Activated T-helper 17 cell treated with anti-CD3 and anti-CD28 coated beads, Interleukin-2, amount 50 U/mL, for 72 hours (primary cell): ENCODE measurements around the gene IL1A. TPM values are rescaled to one million over a fixed set of nuclear protein-coding genes. Genes with fewer than 3 reads are reported as not detected.
A peak's percentile ranks its signal among the peaks of the same experiment; 100 is the strongest.
"Not testable (repeated sequence)": the region's sequence is repeated elsewhere in the genome, so short reads cannot be mapped to it uniquely, and the experiment has no call there.

Experiments
- ATAC-seq: fragments of 150-1000 bp; cut with Tn5 transposase; replicated peaks from 2 replicates; pipeline ENCODE4 v1.10.0; 2021; ENCODE audit warnings: mild to moderate bottlenecking, moderate library complexity
- H3K27ac Mint-ChIP-seq: one replicate; pipeline ENCODE4 v1.8.0; 2022; ENCODE audit warnings: mixed read lengths
- H3K27me3 Mint-ChIP-seq: one replicate; pipeline ENCODE4 v1.8.0; 2022; ENCODE audit warnings: mixed read lengths
- H3K36me3 Mint-ChIP-seq: one replicate; pipeline ENCODE4 v1.8.0; 2022; ENCODE audit warnings: low read depth, mild to moderate bottlenecking, mixed read lengths
- H3K4me1 Mint-ChIP-seq: one replicate; pipeline ENCODE4 v1.8.0; 2022; ENCODE audit warnings: mixed read lengths
- H3K4me3 Mint-ChIP-seq: one replicate; pipeline ENCODE4 v1.8.0; 2022; ENCODE audit warnings: mild to moderate bottlenecking, mixed read lengths
- H3K9me3 Mint-ChIP-seq: one replicate; pipeline ENCODE4 v1.8.0; 2022; ENCODE audit warnings: mixed read lengths
- total RNA-seq, 2 donors: library from RNA; stranded (reverse); gene quantifications; one replicate each; pipeline ENCODE4 v1.2.3, GENCODE V29; 2022

Gene IL1A, protein sequence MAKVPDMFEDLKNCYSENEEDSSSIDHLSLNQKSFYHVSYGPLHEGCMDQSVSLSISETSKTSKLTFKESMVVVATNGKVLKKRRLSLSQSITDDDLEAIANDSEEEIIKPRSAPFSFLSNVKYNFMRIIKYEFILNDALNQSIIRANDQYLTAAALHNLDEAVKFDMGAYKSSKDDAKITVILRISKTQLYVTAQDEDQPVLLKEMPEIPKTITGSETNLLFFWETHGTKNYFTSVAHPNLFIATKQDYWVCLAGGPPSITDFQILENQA
- total RNA-seq = 10 to 100 TPM in 1 of 2 donors, 1 to 10 TPM in 1; 4.3 to 27.1 TPM

DNA sequence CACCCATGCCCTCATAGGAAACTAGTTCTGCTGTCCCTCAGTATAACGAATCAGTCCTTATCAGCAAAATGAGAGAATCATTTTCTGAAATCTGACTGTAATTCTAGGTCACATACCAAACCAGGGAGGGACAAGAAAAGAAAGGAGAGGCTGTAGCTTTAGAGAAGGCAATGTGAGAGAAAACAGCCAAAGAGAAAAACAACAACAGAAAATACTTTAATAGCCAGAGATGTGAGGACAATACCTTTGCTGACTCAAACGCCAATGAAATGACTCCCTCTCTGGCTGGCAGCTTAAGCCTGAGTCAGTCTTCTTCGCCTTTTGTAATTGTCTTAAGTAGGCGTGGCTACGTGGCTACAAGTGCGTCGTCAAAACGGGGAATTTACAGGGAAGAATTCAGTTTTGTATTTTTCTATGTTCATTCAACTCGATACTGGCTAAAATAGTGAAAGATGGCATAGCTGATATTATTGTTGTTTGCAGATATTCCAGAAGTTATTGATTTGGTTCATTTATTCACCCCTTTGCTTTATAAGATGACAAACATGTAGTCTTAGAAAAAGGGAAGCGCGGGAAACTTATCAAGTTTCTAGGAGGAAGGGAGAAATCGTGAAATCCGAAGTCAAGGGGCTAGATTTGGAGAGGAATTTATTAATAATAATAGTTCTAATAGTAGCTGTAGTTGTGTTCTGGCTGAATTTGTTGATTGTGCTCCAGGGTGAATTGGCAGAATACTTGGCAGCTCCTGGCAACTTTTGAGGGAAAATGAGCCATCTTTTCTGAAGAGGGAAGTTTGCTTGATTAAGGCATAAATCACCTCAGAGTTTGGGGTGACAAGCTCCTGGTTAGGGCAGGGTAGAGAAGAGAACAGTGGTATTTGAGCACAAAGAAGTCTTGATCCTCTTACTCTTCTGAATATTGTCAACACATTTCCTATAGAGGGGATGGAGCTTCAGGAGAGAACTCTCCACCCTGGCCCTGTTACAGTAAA is at the start of gene IL1A:
IL1A (minus strand) TSS at position 295 of the 991 bp plus-strand sequence. CDS start 723 bp downstream, outside the sequence.
- Mint-ChIP-seq H3K36me3 (peaks cover 29% of the 10 kb centered on the region), H3K27ac (peak within 1 kb of the TSS; percentile 77), H3K27me3 (peaks cover 15% of the 10 kb centered on the region), H3K9me3 (no peaks in the 10 kb centered on the region), H3K4me3 (peak within 1 kb of the TSS; percentile 70), H3K4me1 (peaks cover 13% of the 10 kb centered on the region)
- peak; percentile 88 for ATAC-seq

DNA sequence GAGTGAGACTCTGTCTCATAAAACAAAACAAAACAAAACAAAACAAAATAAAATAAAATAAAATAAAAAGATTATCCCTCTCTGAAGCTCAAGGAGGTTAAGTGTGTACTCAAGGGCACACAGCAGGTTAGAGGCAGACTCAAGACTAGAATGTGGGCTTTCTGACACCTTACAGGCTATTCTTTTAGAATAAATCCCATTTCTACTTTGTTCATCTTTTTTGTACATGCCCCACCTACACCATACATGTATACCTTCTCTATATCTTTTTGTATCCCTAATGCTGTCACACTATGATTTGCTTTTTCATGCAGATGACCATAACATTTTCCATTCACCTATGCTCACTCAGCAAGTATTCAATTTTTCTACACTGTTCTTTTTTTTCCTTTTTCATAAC is 49.7 kb upstream of the IL1A start:
- Mint-ChIP-seq H3K27me3 (peaks cover 14% of the 10 kb centered on the region), H3K36me3 (no peaks in the 10 kb centered on the region), H3K27ac (no peak overlapping the region), H3K9me3 (no peaks in the 10 kb centered on the region), H3K4me1 (no peaks in the 10 kb centered on the region), H3K4me3 (no peak overlapping the region)
- ATAC-seq = no peak

DNA sequence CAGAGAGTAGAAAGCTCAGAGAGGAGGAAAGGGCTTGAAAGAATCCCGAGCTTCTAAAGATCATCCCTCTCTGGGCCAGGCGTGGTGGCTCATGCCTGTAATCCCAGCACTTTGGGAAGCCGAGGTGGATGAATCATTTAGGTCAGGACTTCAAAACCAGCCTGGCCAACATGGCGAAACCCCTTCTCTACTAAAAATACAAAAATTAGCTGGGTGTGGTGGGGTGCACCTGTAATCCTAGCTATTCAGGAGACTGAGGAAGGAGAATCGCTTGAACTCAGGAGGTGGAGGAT is 49.3 kb upstream of the IL1A start:
- not testable (repeated sequence) for H3K4me3 Mint-ChIP-seq, H3K36me3 Mint-ChIP-seq, H3K4me1 Mint-ChIP-seq, ATAC-seq, H3K9me3 Mint-ChIP-seq, H3K27ac Mint-ChIP-seq
- H3K27me3 Mint-ChIP-seq = peaks cover 11% of the 10 kb centered on the region

DNA sequence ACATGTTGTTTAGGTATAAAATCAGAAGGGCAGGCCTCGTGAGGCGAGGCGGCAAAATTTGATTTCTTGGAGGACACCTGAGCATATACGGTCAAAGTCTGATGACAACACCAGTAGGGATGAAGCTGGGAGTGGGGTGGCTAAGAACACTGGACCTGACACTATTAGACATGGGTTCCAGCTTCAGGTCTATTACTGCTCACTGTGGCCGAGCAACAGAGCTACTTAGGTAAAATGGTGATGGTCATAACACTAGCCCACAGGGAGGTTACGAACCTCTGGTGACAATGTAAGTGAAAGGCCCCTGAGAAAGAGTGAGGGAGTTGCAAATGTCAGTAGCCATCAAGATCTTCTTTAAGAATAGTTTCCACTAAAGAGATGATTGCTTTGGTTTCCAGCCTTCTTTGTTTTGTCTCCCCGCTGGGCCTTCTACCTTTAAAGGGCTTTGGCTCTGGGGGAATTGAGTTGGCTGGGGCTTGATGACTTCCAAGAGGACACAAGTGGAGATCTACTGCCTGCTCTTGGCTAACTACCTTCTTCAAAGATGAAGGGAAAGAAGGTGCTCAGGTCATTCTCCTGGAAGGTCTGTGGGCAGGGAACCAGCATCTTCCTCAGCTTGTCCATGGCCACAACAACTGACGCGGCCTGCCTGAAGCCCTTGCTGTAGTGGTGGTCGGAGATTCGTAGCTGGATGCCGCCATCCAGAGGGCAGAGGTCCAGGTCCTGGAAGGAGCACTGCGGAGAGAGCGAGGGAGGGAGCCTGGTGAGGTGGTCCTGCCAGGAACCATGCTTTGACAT is 48.7 kb upstream of the IL1A start:
- no peaks in the 10 kb centered on the region for H3K4me1 Mint-ChIP-seq

DNA sequence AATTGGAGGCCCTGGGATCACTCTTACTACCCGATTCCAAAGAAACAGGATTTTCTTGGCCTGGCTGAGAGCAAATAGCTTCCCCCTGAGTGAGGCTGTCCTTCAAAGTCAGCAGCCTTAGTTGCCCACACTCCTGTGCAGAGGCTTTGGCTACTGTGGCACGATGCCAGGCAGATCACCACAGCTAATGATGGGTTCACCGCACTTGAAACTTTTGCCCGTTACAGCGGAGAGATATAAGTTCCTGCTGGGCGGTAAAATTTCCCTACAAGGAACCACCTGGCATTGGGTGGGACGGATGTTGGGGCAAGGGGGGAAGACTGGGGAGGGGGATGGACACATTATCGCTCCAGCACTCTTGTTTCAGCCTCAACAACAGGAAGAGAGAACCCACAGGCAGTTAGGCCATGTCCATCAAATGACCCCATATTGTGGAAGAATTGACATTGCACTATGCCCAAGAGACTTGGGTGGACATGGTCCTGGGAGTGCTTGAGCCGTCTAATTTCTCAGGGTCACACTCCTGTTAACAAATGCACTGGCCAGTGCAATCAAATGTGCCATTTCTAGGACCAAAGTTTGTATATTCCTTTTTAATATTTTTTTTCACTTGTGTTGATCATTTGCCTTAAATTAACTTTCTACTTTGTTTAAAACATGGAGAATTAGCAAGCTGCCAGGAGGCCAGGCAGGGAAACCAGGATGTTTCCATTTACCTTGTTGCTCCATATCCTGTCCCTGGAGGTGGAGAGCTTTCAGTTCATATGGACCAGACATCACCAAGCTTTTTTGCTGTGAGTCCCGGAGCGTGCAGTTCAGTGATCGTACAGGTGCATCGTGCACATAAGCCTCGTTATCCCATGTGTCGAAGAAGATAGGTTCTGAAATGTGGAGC is 47.9 kb upstream of the IL1A start:
- Mint-ChIP-seq H3K27ac (no peak overlapping the region), H3K4me1 (no peaks in the 10 kb centered on the region), H3K9me3 (no peaks in the 10 kb centered on the region), H3K27me3 (peaks cover 8% of the 10 kb centered on the region), H3K4me3 (no peak overlapping the region), H3K36me3 (no peaks in the 10 kb centered on the region)
- no peak for ATAC-seq

More for the DNA sequence above, 48.7 kb upstream of the IL1A start:
- ATAC-seq = no peak
- H3K4me3 Mint-ChIP-seq = no peak overlapping the region
- no peaks in the 10 kb centered on the region for H3K36me3 Mint-ChIP-seq
- no peak overlapping the region for H3K27ac Mint-ChIP-seq
- no peaks in the 10 kb centered on the region for H3K9me3 Mint-ChIP-seq
- peaks cover 8% of the 10 kb centered on the region for H3K27me3 Mint-ChIP-seq

DNA sequence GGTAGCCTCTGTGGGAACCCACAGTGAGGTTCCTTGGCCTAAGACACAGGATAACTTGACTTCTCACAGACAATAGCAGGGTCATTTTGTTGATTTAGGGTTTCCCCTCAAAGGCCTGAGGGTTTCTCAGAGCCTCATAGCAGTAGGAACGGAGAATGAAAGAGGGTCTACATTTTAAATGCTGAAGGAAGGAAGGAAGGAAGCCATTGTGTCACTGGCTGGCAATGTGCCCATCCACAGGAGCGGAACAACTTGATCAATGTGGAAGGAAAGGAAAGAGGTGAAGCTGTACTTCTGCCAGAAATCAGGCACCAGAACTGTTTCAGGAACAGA is 47.2 kb upstream of the IL1A start:
- H3K36me3 Mint-ChIP-seq = no peaks in the 10 kb centered on the region
- ATAC-seq = no peak
- no peaks in the 10 kb centered on the region for H3K9me3 Mint-ChIP-seq

DNA sequence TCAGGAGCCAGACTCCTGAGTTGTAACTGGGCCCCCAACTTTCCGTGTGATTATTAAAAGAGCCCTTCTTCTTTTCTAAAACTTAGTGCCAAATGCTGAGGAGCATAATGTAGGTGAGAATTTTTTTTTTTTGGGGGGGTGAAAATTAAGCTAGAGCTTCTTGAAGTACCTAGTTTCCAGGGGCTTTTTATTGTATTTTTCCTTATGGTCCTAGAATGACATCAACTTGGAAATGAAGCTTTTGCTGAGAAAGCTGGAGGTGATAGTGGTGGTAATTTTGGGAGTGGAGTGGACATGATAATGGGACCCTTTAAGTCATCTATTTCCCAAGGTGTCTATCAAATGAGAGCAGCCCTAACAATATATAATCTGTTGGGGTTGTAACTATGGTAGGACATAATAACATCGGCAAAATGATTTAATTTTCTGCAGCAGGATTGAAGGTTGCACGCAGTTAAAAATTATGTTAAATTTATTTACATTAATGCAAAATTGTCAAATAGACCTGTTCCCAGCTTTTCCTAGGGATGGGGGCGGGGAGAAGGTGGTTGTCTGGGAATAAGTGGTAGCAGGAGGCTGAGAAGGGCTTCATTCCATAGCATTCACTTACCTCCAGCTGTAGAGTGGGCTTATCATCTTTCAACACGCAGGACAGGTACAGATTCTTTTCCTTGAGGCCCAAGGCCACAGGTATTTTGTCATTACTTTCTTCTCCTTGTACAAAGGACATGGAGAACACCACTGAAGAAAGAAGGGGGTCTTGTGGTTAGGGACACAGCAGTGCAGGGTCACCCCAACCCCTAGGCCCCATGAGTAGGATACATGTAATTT is 46.6 kb upstream of the IL1A start:
- no peak overlapping the region for H3K27ac Mint-ChIP-seq
- H3K4me3 Mint-ChIP-seq = no peak overlapping the region

More for the DNA sequence above, 47.2 kb upstream of the IL1A start:
- Mint-ChIP-seq H3K4me3 (no peak overlapping the region), H3K27me3 (peaks cover 12% of the 10 kb centered on the region), H3K27ac (no peak overlapping the region), H3K4me1 (no peaks in the 10 kb centered on the region)

DNA sequence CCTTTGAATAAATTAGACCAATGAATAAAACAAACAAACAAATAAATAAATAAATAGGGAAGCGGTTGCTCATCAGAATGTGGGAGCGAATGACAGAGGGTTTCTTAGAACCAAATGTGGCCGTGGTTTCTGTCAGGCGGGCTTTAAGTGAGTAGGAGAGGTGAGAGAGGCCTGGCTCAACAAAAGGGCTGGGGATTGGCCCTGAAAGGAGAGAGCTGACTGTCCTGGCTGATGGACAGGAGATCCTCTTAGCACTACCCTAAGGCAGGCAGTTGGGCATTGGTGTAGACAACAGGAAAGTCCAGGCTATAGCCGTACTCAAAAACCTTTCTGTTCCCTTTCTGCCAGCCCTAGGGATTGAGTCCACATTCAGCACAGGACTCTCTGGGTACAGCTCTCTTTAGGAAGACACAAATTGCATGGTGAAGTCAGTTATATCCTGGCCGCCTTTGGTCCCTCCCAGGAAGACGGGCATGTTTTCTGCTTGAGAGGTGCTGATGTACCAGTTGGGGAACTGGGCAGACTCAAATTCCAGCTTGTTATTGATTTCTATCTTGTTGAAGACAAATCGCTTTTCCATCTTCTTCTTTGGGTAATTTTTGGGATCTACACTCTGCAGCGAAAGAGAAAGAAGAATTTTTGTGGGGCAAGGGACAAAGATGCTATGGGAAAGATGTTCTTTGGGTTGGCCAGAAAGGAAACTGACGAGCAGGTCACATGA is 45.8 kb upstream of the IL1A start:
- Mint-ChIP-seq H3K36me3 (no peaks in the 10 kb centered on the region), H3K27me3 (peaks cover 12% of the 10 kb centered on the region), H3K4me1 (no peaks in the 10 kb centered on the region), H3K27ac (no peak overlapping the region), H3K9me3 (no peaks in the 10 kb centered on the region), H3K4me3 (no peak overlapping the region)
- no peak for ATAC-seq

More for the DNA sequence above, 46.6 kb upstream of the IL1A start:
- ATAC-seq = no peak
- no peaks in the 10 kb centered on the region for H3K36me3 Mint-ChIP-seq
- no peaks in the 10 kb centered on the region for H3K9me3 Mint-ChIP-seq
- H3K4me1 Mint-ChIP-seq = no peaks in the 10 kb centered on the region
- H3K27me3 Mint-ChIP-seq = peaks cover 12% of the 10 kb centered on the region

DNA sequence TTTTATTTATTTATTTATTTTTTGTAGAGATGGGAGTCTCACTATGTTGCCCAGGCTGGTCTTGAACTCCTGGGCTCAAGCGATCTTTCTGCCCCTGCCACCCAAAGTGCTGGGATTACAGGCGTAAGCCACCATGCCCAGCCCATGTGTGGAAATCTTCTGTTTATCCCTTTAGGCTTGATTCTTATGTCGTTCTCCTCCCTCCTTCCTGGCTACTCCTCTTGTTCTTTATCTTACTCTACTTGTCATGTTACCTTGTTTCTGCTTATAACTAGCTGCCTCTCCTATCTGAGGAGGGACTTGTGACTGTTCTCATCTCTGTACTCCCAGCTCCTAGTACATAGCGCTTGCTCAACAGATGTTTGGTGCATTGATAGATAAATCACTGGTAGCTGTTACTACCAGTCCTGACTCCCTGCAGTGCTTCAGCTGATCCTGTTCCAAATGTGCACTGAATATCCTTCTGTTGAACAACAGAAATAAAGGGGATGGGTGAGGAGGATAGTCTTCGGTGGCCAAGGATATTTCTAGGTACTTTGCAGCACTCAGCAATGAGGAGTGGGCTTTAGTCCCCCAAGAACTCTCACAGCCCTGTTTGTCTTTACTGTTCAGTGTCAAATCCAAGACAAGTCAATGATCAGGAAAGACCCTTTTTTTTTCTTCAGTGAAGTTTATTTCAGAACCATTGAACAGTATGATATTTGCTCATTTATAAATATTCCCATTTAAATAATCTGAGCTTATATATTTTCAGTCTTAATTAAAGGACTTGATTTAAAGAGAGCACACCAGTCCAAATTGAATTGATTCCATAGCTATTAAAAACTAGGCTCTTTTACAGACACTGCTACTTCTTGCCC is 45.0 kb upstream of the IL1A start:
- Mint-ChIP-seq H3K27ac (no peak overlapping the region), H3K4me3 (no peak overlapping the region), H3K27me3 (peaks cover 12% of the 10 kb centered on the region), H3K4me1 (peaks cover 2% of the 10 kb centered on the region), H3K9me3 (no peaks in the 10 kb centered on the region), H3K36me3 (no peaks in the 10 kb centered on the region)
- ATAC-seq = no peak

DNA sequence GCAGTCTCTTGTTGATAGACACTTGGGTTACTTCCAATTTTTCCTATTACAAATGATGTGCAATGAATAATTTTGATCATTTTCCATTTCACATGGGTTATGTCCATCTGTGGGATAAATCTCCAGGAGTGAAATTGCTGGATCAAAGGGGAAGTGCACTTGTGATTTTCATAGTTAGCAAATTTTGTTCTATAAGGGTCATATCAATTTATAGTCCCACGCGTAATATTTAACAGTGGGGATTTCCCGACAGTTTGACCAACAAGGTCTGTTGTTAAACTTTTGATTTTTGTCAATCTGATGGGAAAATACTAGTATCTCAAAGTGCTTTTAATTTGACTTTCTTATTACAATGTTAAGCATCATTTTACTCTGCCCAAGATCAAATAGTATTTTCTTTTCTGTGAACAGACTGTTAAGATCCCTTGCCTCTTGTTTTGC is 44.0 kb upstream of the IL1A start:
- H3K36me3 Mint-ChIP-seq = no peaks in the 10 kb centered on the region
- peaks cover 12% of the 10 kb centered on the region for H3K27me3 Mint-ChIP-seq
- no peak for ATAC-seq
- H3K27ac Mint-ChIP-seq = no peak overlapping the region
- no peaks in the 10 kb centered on the region for H3K9me3 Mint-ChIP-seq
- no peak overlapping the region for H3K4me3 Mint-ChIP-seq
- peaks cover 6% of the 10 kb centered on the region for H3K4me1 Mint-ChIP-seq

DNA sequence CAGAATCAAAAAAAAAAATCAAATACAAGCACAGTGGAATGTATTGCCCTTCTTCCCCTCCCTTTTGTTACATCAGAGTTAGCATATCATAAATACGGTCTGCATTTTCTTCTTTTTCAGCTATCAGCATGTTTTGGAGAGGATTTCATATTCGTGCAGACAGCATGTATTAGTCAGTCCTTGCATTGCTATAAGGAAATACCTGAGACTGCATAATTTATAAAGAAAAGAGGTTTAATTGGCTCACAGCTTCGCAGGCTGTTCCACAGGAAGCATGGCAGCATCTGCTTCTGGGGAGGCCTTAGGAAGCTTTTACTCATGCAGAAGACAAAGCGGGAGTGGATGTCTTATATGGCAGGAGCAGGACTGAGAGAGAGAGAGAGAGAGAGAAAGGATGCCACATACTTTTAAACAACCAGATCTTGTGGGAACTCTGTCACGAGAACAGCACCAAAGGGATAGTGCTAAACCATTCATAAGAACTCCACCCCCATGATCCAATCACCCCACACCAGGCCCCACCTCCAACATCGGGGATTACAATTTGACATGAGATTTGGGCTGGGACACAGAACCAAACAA is 43.4 kb upstream of the IL1A start:
- peaks cover 12% of the 10 kb centered on the region for H3K27me3 Mint-ChIP-seq
- H3K4me3 Mint-ChIP-seq = no peak overlapping the region
- ATAC-seq = no peak
- H3K9me3 Mint-ChIP-seq = no peaks in the 10 kb centered on the region
- no peaks in the 10 kb centered on the region for H3K36me3 Mint-ChIP-seq
- no peak overlapping the region for H3K27ac Mint-ChIP-seq
- H3K4me1 Mint-ChIP-seq = peaks cover 6% of the 10 kb centered on the region

DNA sequence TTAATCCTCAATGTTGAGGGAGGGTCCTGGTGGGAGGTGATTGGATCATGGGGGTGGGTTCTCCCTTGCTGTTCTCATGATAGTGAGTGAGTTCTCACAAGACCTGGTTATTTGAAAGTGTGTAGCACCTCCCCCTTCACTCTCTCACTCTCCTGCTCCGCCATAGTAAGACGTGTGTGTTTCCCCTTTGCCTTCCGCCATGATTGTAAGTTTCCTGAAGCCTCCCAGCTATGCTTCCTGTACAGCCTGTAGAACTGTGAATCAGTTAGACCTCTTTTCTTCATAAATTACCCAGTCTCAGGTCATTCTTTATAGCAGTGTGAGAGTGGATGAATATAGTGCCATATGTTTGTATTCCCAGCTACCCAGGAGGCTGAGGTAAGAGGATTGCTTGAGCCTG is 42.7 kb upstream of the IL1A start:
- ATAC-seq = no peak
- no peak overlapping the region for H3K4me3 Mint-ChIP-seq
- no peak overlapping the region for H3K27ac Mint-ChIP-seq
- H3K27me3 Mint-ChIP-seq = peaks cover 12% of the 10 kb centered on the region
- H3K4me1 Mint-ChIP-seq = peaks cover 13% of the 10 kb centered on the region
- H3K9me3 Mint-ChIP-seq = no peaks in the 10 kb centered on the region
- no peaks in the 10 kb centered on the region for H3K36me3 Mint-ChIP-seq
